Muscle of arm (tissue), 12 donors: ENCODE results near the gene FGF9. TPM values are rescaled to one million over a fixed set of nuclear protein-coding genes. Genes with fewer than 3 reads are reported as not detected.

Source experiments
- DNase-seq: peaks from one replicate; pipeline ENCODE4 v3.0.0-alpha.2; 2013
- polyA plus RNA-seq, 12 donors: library from polyadenylated mRNA; unstranded; fragments of 120-200 nt; gene quantifications; one replicate each; pipeline ENCODE4 v1.2.1, GENCODE V29; 2013; ENCODE audit not compliant: insufficient read length in 12 of 12

FGF9 gene
- polyA plus RNA-seq, 12 donors = 5.6 to 18.7 (median 10.5) TPM; not detected in 1

DNA sequence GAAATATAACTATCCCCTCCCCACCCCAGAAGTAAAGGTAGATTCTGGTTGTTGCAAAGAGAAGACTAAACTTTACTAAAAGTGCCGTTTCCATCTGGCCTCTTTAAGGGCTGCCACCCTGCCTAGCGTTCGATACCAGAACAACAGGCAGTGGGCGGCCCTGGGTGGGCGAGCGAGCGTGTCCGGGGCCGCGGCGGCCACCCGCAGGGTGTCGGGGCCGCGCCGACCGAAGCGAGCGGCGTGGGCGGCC is 2.6 kb downstream of the FGF9 start:
- DNase-seq = no peak

- DNase-seq = no peak
Measured at GRCh38 chr13:21673789-21674489, 3.1 kb downstream of the FGF9 start.

- DNase-seq = no peak
Measured at GRCh38 chr13:21674490-21675009, 3.7 kb downstream of the FGF9 start.

DNA sequence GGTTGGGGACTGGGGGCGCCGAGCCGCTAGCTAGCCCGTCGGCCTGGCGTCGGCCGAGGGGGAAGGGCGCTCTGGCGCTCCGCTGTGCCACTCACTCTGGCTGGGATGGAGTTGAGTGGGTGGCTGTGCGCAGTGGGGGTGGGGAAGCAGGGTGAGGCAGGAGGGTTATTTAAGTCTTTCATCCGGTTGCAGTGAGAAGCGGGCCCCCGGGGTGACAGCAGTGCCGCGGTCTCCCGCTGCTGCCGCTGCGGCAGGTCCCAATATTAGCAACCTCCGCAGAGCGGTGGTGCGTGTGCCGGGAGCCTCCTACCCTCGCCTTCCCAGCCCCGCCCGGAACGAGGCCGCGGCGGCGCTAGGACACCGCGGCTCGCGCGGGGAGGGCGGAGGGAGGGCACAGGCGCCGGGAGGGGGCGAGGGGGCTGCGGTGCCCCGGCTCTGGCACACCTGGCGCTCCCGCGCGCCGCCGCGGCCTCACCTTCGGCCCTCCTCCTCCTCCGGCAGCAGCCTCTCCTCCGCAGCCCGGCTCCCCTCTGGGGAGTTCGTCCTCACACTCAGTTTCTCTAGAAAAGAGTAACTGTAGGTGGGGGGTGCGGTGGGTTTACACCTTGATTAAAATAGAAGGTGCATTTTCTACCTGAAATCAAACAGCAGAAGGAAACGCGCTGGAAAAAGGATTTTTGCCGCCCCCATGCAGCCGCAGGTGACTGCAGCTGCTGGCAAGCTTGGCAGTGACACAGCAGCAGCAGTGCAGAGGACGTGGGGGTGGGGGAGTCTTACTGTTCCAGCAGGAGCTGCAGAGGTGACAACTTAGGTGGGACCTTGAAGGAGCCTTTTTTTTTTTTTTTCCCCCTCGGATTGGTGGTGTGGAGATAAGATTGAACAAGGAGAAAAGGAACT is 4.5 kb downstream of the FGF9 start:
- DNase-seq = no peak

GRCh38 chr13:21676611-21677021 is 5.7 kb downstream of the FGF9 start:
- no peak for DNase-seq

DNA sequence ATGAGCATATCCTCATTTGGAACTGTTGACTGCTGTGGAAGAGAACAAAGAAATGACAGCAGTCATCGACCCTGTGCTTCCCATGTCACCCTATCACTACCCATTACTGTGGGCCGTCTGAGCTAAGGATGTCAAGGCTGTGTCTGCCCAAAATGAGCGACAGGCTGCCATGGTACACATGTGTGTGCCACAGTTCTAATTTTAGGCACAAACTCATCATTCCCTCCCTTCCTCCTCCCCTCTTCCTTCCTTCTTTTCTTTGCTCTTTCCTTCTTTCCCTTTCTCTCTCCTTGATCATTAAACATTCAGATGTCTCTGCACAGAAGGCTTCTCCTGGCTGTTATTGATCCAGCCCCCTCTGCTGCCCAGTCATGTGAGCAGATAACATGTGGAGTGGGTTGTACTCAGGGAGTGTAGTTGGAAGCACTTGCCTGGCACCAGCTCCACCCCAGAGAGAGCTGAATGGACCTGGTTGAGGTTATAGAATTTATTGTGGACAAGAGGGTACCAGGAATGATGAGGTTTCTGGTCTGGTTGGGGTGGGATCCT is 6.3 kb downstream of the FGF9 start:
- DNase-seq = no peak

DNA sequence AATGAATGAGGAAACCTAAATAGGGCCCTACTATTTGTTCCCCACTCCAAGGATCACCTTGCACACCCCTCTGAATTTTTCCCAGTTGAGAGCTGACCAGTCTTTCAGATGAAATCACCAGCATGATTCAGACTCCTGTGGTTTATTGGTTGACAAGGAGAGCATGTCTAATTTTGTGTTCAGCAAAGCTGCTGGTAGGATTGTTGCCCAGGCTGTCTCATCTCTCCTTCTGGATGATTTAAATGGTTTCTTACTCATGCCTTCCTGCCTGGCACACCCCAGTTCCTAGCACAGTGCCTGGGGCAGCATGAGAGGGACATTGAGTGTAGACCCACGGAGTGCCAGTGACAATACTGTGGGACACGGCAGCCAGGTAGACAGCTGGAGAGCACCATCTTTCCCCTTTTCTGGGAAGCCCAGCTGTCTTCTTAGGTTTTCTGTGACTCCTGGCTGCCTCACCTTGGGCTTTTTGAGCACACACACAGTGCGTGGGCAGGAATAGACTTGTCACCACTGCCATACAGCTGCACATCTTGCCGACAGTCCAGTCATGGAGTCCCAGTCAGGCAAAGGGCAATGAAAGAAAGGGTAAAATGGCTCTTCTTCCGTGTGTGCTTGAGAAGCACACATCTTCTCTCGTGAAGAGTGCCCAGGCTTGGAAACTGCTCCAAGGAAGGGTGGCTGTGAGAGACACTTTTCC is 12.3 kb downstream of the FGF9 start:
- no peak for DNase-seq

DNA sequence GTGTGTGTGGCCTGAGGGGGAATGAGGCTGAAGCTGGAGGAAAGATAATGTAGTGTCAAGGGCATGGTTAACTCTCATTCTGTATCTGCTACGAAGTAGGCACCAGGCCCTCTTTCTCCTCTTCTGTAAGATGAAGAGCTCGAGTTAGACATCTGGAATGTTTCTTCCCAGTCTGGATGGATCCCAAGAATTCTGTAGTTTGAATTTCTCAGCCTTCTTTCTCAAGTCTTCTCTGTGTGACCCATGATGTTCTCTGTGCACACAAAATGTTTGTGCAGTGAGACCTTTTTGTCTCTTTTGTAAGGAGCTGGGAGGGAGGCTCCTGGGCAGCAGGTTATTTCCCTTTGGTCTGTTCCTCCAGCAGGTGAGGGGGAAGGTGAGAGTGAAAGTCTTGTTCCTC is 13.7 kb downstream of the FGF9 start:
- DNase-seq = no peak

GRCh38 chr13:21685485-21686064 is 14.7 kb downstream of the FGF9 start:
- DNase-seq = no peak

DNA sequence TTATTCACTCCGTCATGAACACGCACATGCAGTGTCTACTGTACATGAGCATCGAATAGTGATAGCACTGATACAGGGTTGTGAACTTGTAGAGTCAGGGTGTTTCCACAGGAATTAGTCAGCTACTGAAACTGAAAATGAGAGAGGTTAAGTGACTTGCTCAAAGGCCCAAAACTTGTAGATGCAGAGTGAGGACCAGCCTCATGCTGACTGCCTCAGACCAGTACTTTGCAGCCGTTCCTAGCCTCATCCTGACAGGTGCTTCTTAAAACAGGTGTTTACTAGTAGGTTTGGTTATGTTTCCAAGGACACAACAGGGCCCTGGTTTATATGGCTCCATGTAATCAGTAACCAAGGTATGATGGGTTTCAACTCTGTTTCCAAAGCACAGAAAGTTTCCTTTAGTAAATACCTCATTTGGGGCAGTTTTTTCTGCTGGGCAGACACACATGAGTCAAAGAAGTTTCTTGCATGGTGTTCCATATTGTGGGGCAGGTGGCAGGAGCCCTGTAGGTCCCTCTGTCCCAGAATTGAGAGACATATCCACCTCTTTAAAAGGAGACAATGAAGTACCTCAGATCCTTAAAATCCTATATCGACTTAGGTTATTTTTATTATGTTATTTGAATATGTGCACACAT is 16.0 kb downstream of the FGF9 start:
- DNase-seq = no peak

- no peak for DNase-seq
Measured at GRCh38 chr13:21688056-21688455, 17.2 kb downstream of the FGF9 start.

- no peak for DNase-seq
Measured at GRCh38 chr13:21689097-21689496, 18.2 kb downstream of the FGF9 start.

DNA sequence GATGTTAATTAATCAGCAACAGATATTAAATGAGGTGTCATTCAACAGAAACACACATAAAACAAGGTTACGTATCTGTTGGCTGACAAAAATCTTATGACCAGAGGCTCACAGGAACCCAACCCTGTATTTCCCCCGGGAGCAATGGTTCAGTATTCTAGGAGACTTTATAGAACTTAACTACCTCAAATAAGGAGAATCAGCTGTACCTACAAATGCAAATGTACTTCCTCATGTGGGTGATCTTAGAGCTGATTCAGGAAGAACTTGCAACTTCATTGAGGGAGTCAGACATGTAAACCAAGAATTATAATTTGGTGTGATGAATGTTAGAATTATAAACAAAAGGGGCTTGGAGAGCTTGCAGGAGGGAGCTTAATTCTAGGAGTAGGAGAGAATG is 20.1 kb downstream of the FGF9 start:
- no peak for DNase-seq

GRCh38 chr13:21691500-21691899 is 20.6 kb downstream of the FGF9 start:
- DNase-seq = no peak

DNA sequence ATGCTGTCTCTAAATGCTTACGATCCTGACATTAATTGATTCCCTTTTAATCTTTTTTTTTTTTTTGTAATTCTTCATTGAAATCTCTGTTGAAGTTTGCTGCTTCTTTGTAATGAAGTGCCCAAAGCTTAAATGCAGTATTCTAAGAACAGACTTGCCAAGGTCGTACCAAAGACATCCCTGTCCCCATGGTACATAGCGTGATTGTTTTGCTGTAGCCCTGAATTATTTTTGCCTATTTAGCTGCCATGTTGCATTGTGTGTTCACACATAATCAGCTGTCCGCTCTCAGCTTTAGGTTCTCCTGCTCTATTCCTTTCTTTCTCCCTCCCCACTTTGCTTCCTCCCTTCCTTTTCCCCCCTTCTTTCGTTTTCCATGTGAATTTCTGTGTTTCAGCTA is 21.1 kb downstream of the FGF9 start:
- DNase-seq = no peak

DNA sequence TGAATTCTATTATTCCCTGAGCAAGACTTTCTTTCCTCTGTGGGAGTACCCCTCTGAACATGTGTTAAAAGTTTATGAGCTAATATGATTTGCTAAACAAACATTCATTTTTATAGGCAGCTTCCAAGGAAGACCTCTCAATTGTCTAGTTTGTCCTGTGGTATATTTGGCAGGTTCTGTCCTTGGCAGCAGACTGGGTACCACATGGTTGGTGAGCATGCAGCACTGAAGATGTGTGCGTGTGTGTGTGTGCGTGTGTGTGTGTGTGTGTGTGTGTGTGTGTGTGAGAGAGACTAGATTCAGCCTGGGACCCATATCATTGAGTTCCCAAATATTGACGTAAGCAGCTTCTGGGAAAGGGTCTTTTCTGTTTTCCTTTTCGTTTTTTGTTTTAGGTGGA is 24.0 kb downstream of the FGF9 start:
- no peak for DNase-seq

DNA sequence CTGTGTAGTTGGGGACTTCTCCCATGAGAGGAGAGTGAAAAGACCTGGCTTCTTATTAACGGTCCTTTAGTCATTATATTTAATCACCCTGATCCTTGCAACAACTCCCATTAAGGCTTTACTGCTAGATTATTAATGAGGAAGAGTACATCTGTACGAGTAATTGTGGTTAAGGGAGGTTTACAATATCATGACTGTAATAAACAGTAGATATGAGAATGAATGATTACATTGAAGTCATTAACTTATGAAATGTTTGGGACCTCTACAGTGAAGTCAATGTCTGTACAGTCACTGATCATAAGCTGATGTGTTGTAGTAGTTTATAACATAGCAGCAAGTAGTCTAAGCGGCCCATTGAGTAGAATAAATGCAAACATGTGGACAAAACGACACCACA is 24.7 kb downstream of the FGF9 start:
- DNase-seq = no peak

GRCh38 chr13:21696865-21697448 is 26.1 kb downstream of the FGF9 start:
- no peak for DNase-seq

- DNase-seq = no peak
Measured at GRCh38 chr13:21698817-21699679, 28.2 kb downstream of the FGF9 start.

GRCh38 chr13:21701460-21701859 is 30.6 kb downstream of the FGF9 start:
- no peak for DNase-seq
